CD4-positive, alpha-beta T cell (primary cell): ENCODE data around the gene ST3GAL3. TPM values are rescaled to one million over a fixed set of nuclear protein-coding genes. Genes with fewer than 3 reads are reported as not detected.

ENCODE experiments used
- ATAC-seq: fragments of 200-7000 bp; cut with Tn5 transposase; one replicate; pipeline ENCODE4 v1.10.0; 2022; ENCODE audit warnings: mild to moderate bottlenecking; ENCODE audit not compliant: poor library complexity
- CTCF ChIA-PET: fragments of 350-600 bp; sonication (Branson Sonifier 250); formaldehyde crosslinking; loops from one replicate; lab custom pipeline; 2021; ENCODE audit warnings: antibody characterized with exemption, inconsistent platforms; lab: Charles Lee
- POLR2A ChIA-PET: fragments of 350-600 bp; sonication (Branson Sonifier 250); formaldehyde crosslinking; loops from one replicate; lab custom pipeline; 2021; ENCODE audit warnings: antibody characterized with exemption, inconsistent platforms; lab: Charles Lee
- DNase-seq, 14 experiments: peaks; one replicate each; pipeline ENCODE4 v3.0.0-alpha.2; 2013 to 2020; ENCODE audit warnings: mixed read lengths in 2 of 14
- H3K27ac ChIP-seq, 2 donors: one replicate each; pipeline versions ENCODE4 v1.5.1 to v1.7.0; 2013; ENCODE audit warnings: low read length in 2 of 2, low read depth in 1 of 2, mild to moderate bottlenecking in 1 of 2
- H3K27me3 ChIP-seq, 2 experiments: 1 replicate in 1 of 2; 2 replicates in 1 of 2; pipeline versions ENCODE4 v1.6.1 to v1.7.0; 2013; ENCODE audit warnings: low read length in 2 of 2, control low read depth in 1 of 2, mild to moderate bottlenecking in 1 of 2, moderate library complexity in 1 of 2; ENCODE audit not compliant: insufficient read depth in 2 of 2, control insufficient read depth in 1 of 2
- H3K36me3 ChIP-seq: one replicate; pipeline ENCODE4 v1.6.1; 2013; ENCODE audit warnings: low read length, control low read depth; ENCODE audit not compliant: insufficient read depth
- H3K4me1 ChIP-seq: one replicate; pipeline ENCODE4 v1.6.1; 2013; ENCODE audit warnings: low read length, control low read depth; ENCODE audit not compliant: insufficient read depth
- H3K4me3 ChIP-seq: one replicate; pipeline ENCODE4 v1.5.1; 2013; ENCODE audit warnings: mild to moderate bottlenecking, low read length, moderate library complexity
- H3K9me3 ChIP-seq, 2 experiments: 1 replicate in 1 of 2; 2 replicates in 1 of 2; pipeline versions ENCODE4 v1.6.1 to v1.7.0; 2013; ENCODE audit warnings: low read length in 2 of 2, mild to moderate bottlenecking in 2 of 2, control low read depth in 1 of 2, moderate library complexity in 1 of 2; ENCODE audit not compliant: control insufficient read depth in 1 of 2, insufficient read depth in 1 of 2
- H3K27ac Mint-ChIP-seq: one replicate; pipeline ENCODE4 v1.8.0; 2020; ENCODE audit warnings: mixed read lengths
- H3K27me3 Mint-ChIP-seq: one replicate; pipeline ENCODE4 v1.8.0; 2021; ENCODE audit warnings: mixed read lengths
- H3K36me3 Mint-ChIP-seq: one replicate; pipeline ENCODE4 v1.8.0; 2021; ENCODE audit warnings: low read depth, mixed read lengths
- H3K4me1 Mint-ChIP-seq: one replicate; pipeline ENCODE4 v1.8.0; 2021; ENCODE audit warnings: low read depth, mixed read lengths
- H3K4me3 Mint-ChIP-seq: one replicate; pipeline ENCODE4 v1.8.0; 2020; ENCODE audit warnings: mild to moderate bottlenecking, mixed read lengths
- H3K9me3 Mint-ChIP-seq: one replicate; pipeline ENCODE4 v1.8.0; 2020; ENCODE audit warnings: mixed read lengths
- intact Hi-C, 2 experiments: fragments of 100-400 bp; cut with DNase I in 1 of 2; cut with micrococcal nuclease in 1 of 2; formaldehyde crosslinking; loops; one replicate each; pipeline versions ENCODE4 v1.15.1 to v1.9.0; 2023 to 2025; cut with DNase I, micrococcal nuclease
- total RNA-seq, 174 experiments: library from RNA in 2 of 174; stranded (reverse) in 2 of 174; gene quantifications; one replicate each; pipeline ENCODE4 v1.2.3 and lab custom pipeline; 2021 to 2026
- TF ChIP-seq, protein P1 (sequence below): fragments of 200-600 bp; IDR thresholded peaks from one replicate; pipeline ENCODE4 v1.8.0; 2022; ENCODE audit warnings: antibody characterized with exemption, mild to moderate bottlenecking

Gene ST3GAL3
- total RNA-seq, 2 experiments from 2014 or later, result 17.6 to 20.5 TPM

DNA sequence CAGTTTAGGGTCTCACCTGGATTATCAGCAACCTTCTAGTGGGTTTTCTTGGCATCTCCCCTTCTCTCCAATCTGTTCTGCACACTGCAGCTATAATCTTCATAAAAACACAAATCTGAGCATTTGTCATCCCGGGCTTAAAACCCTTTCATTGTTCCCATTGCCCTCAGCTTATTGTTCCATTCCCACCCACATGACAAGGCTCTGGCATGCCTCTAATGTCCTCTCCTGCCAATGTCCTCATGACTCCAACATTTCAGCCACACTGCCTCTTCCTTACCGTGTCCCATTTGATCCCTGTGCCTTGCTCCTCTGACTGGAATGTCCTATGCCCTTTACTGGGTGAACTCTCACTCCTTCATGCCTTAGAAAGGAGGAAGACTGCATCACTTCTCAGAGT, 255.0 kb downstream of the ST3GAL3 start:
- H3K4me3 ChIP-seq, result no peak overlapping the region
- ATAC-seq (no peak), DNase-seq (no peak)
- Mint-ChIP-seq H3K9me3 (no peaks in the 10 kb centered on the region), H3K4me1 (no peaks in the 10 kb centered on the region), H3K27ac (no peak overlapping the region), H3K4me3 (no peak overlapping the region), H3K36me3 (peaks cover 34% of the 10 kb centered on the region), H3K27me3 (no peaks in the 10 kb centered on the region)
- ChIA-PET POLR2A (no interaction called here), CTCF (no interaction called here)
- no peak overlapping the region for H3K27ac ChIP-seq
- no peaks in the 10 kb centered on the region for H3K27me3 ChIP-seq
- no peaks in the 10 kb centered on the region for H3K9me3 ChIP-seq
- peaks cover 47% of the 10 kb centered on the region for H3K36me3 ChIP-seq
- TF ChIP-seq, protein P1, sequence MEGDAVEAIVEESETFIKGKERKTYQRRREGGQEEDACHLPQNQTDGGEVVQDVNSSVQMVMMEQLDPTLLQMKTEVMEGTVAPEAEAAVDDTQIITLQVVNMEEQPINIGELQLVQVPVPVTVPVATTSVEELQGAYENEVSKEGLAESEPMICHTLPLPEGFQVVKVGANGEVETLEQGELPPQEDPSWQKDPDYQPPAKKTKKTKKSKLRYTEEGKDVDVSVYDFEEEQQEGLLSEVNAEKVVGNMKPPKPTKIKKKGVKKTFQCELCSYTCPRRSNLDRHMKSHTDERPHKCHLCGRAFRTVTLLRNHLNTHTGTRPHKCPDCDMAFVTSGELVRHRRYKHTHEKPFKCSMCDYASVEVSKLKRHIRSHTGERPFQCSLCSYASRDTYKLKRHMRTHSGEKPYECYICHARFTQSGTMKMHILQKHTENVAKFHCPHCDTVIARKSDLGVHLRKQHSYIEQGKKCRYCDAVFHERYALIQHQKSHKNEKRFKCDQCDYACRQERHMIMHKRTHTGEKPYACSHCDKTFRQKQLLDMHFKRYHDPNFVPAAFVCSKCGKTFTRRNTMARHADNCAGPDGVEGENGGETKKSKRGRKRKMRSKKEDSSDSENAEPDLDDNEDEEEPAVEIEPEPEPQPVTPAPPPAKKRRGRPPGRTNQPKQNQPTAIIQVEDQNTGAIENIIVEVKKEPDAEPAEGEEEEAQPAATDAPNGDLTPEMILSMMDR, result no peak
- no peaks in the 10 kb centered on the region for H3K4me1 ChIP-seq
- intact Hi-C loops, result no loop called here

DNA sequence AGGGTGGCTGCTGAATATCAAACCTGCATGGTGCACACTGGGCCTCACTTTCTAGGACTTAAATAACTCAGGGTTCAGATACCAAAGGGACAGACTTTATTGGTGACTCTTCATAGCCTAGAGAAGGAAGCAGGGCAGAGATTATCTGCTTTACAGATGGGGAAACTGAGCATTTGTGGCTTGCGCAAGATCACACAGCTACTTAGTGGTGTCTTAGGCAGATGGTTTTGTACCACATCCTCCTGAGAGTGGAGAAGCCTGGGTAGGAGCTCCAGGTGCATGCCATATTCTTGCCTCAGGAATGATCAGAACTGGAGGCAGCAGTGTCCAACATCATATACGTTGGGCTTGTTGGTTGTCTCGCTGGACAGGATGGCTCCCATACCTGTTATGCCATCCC, 255.7 kb downstream of the ST3GAL3 start:
- H3K27me3 ChIP-seq, result no peaks in the 10 kb centered on the region
- ChIA-PET POLR2A (no interaction called here), CTCF (no interaction called here)
- Mint-ChIP-seq H3K4me1 (no peaks in the 10 kb centered on the region), H3K9me3 (no peaks in the 10 kb centered on the region), H3K27ac (no peak overlapping the region), H3K36me3 (peaks cover 30% of the 10 kb centered on the region), H3K27me3 (no peaks in the 10 kb centered on the region), H3K4me3 (no peak overlapping the region)
- peaks cover 40% of the 10 kb centered on the region for H3K36me3 ChIP-seq
- intact Hi-C loops, result no loop called here
- ATAC-seq (no peak), DNase-seq (no peak)
- no peak overlapping the region for H3K4me3 ChIP-seq
- TF ChIP-seq, protein P1, result no peak
- H3K4me1 ChIP-seq, result no peaks in the 10 kb centered on the region
- H3K9me3 ChIP-seq, result no peaks in the 10 kb centered on the region
- no peak overlapping the region for H3K27ac ChIP-seq

DNA sequence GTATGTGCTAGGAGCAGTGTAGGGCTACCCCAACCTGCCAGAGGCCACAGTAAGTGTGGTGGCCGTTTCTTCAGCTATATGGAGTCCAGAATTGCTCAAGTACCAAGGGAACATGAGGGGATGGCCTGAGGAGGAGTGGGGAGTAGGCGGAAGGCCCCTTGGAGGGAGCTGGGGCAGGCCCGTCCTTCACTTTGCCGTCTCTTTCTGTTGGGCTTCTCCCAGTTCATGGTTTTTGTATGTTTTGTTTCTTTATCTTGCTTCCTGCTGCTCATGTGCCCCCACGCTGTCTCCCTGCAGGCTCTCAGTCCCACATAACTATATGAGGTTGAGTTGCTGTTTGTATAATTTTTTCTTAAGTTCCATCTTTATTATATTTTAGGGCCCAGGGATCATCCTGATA, 256.6 kb downstream of the ST3GAL3 start:
- ChIA-PET POLR2A (no interaction called here), CTCF (no interaction called here)
- Histone ChIP-seq H3K4me3 (no peak overlapping the region), H3K4me1 (no peaks in the 10 kb centered on the region), H3K27ac (no peak overlapping the region), H3K27me3 (no peaks in the 10 kb centered on the region), H3K36me3 (peaks cover 33% of the 10 kb centered on the region), H3K9me3 (no peaks in the 10 kb centered on the region)
- no peaks in the 10 kb centered on the region for H3K9me3 Mint-ChIP-seq
- TF ChIP-seq, protein P1, result no peak
- ATAC-seq, result no peak
- H3K36me3 Mint-ChIP-seq, result peaks cover 22% of the 10 kb centered on the region
- intact Hi-C loops, result no loop called here
- no peak for DNase-seq
- no peaks in the 10 kb centered on the region for H3K27me3 Mint-ChIP-seq
- H3K27ac Mint-ChIP-seq, result no peak overlapping the region
- no peaks in the 10 kb centered on the region for H3K4me1 Mint-ChIP-seq
- no peak overlapping the region for H3K4me3 Mint-ChIP-seq
